ENCODE measurements around the gene SRRM3.

DNA sequence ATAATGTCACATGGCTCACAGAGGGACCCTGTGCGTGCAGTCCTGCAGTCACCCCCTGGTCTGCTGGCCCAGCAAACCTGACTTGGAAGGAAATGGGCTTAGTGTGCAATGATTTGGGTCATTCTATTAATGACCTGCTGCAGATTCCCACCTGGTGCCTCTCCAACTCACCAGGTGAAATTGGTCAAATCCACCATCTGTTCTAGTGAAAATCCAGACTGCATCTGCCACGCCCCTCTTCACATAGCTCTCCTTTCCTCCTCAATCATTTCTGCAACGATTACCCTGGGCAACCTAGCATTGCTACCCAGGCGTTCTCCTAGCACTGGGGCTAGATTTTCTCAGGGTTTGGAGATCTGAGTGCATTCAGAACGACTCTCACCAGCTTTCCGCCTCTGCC is 29.4 kb downstream of the SRRM3 start:
- TF ChIP-seq EZH2 (IDR thresholded peaks at IDR 0.05; ENCODE audit: insufficient read depth, low read length), result no peak
- TF ChIP-seq, protein P1, sequence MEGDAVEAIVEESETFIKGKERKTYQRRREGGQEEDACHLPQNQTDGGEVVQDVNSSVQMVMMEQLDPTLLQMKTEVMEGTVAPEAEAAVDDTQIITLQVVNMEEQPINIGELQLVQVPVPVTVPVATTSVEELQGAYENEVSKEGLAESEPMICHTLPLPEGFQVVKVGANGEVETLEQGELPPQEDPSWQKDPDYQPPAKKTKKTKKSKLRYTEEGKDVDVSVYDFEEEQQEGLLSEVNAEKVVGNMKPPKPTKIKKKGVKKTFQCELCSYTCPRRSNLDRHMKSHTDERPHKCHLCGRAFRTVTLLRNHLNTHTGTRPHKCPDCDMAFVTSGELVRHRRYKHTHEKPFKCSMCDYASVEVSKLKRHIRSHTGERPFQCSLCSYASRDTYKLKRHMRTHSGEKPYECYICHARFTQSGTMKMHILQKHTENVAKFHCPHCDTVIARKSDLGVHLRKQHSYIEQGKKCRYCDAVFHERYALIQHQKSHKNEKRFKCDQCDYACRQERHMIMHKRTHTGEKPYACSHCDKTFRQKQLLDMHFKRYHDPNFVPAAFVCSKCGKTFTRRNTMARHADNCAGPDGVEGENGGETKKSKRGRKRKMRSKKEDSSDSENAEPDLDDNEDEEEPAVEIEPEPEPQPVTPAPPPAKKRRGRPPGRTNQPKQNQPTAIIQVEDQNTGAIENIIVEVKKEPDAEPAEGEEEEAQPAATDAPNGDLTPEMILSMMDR (IDR thresholded peaks at IDR 0.05; ENCODE audit: insufficient read depth, low read depth, low read length), result no peak
